GM19463 (cell line): ENCODE results near the gene SCLY.

ENCODE experiments used
- ATAC-seq: cut with Tn5 transposase; IDR thresholded peaks from one replicate; pipeline ENCODE4 v1.9.1; 2021; ENCODE audit warnings: mild to moderate bottlenecking, moderate library complexity; ENCODE audit not compliant: unreplicated experiment

Gene SCLY

DNA sequence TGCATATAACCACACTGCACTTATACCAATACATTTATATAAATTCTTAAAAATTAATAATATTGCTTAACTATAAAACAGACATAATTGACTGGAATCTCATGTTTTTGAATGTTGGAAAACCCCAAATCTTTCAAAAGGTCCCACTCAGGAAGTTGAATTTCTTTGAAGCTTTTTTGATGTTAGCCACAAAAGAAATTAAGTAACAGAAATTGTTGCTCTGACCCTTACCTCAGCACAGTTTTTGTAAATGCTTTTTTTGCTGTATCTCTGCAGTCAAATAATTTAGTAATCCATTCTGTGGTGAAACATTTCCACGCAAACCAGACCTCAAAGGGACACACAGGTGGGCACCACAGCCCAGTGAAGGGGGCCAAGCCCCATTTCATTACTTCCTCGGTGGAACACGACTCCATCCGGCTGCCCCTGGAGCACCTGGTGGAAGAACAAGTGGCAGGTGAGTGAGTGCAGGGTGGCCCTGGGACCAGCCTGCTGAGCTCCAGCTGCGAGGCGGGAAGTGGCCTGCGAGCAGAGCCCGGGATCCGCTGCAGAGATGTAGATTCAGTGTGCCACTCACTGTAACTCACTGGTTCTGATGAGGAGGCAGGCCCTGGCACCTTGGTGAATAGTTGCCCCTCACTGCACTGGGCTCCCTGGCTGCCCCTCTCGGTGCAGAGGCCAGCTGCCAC is 8.4 kb downstream of the SCLY start:
- ATAC-seq, result no peak

DNA sequence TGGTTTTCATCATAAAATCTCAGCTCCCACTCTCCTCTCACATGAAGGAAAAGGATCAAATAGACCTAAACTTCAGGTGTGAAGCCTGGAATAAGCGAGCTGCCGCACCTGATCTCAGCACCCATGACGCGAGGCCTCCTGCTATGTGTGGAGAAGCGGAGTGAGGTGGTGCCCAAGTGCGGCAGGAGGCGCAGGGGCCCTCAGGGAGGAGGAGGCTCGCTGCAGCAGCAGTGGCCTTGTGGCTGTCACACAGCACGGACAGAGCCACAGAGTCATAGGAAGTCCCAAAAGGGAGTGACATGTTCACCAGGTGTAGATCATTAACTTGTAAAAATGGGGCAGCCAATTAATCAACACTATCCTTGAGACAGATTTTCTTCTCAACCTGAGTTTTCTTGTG is 9.1 kb downstream of the SCLY start:
- ATAC-seq, result no peak

GRCh38 chr2:238075397-238075796 is 14.6 kb downstream of the SCLY start:
- no peak for ATAC-seq

GRCh38 chr2:238077292-238077691 is 16.5 kb downstream of the SCLY start:
- no peak for ATAC-seq

DNA sequence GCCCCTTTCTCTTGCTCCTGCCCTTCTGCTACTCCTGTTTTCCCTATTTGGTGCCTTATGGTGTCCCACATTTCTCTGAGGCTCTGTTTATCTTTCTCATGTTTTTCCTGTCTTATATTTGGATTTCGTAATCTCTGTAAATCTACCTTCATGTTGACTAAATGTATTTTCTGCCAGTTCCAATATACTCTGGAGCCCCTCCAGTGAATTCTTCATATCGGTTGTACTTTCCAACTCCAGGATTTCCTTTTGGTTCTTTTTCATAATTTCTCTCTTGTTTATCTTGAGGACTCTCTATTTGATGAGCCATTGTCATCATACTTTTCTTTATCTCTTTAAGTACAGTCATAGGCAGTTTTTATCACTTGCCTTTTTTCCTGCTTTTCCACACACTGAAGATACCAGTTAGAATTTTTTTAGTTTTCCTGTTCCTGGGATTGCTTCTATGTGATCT is 19.1 kb downstream of the SCLY start:
- no peak for ATAC-seq

DNA sequence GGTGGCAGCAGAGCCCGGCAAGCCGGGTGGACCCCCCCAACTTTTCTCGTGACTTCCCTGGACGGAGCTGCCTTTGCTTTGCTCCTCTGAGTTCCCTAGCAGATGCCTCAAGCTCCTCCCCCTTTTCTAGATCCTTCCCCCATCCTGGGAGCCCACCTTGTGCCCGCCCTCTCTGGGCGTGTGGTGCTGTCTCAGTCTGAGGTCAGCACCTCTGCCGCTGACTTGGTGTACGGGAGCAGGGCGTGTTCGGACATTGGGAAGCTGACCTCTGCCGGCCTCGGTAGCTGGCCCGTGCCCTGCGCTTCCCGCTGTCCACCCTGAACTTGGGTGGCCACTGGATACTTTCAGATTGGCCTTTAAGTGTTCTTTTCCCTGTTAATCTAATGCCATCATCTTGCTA is 19.7 kb downstream of the SCLY start:
- ATAC-seq, result no peak

DNA sequence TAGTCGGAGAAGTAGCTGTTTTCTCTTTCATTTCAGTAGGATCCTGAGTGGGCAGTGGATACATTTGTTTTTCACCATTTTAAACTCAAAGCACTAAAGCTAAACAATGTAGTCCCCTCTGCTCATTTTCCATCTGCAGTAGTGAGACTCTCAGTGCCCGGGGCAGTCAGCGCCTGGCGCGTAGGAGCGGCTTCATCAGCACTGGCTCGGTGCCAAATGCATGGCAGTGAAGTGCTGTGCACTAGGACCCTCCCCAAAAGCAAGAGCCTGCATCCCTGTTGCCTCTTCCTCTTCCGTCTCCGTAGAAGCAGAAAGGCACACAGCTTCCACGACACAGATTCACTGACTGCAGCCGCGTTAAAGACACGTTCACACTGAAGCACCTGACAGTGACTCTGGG is 20.3 kb downstream of the SCLY start:
- no peak for ATAC-seq

- ATAC-seq, result no peak
Measured at GRCh38 chr2:238081561-238081960, 20.8 kb downstream of the SCLY start.

GRCh38 chr2:238082151-238082550 is 21.4 kb downstream of the SCLY start:
- ATAC-seq, result no peak

- ATAC-seq, result no peak
Measured at GRCh38 chr2:238082827-238083226, 22.0 kb downstream of the SCLY start.

DNA sequence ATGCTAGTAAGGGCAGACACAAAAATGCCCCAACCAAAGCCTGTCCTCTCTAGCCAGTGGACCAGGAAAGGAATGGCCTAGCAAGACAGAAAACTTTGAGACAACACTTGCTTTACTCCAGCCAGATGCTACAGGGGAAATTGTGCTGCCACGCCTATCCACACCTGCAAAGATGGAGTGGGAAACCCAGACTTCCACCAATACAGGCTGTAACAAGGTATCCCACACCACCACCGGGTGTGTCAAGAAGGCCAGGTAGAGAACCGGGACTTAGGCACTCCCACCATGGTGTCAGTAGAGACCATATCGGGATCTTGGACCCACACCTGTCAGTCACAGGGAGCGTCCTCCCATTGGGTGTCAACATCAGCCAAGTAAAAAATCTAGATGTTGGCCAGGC is 23.1 kb downstream of the SCLY start:
- no peak for ATAC-seq

DNA sequence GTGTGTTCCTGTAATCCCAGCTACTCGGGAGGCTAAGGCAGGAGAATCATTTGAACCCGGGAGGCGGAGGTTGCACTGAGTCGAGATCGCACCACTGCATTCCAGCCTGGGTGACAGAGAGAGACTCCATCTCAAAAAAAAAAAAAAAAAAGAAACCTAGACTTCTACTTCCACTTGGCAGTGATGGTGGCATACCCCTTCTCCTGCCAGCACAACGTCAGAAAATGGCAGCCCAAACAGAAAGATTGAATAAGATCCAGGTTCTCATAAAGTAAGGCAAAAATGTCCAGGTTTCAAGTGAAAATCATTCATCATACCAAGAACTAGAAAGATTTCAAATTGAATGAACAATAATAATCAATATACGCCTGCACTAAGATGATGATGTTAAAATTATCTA is 24.0 kb downstream of the SCLY start:
- ATAC-seq, result no peak

DNA sequence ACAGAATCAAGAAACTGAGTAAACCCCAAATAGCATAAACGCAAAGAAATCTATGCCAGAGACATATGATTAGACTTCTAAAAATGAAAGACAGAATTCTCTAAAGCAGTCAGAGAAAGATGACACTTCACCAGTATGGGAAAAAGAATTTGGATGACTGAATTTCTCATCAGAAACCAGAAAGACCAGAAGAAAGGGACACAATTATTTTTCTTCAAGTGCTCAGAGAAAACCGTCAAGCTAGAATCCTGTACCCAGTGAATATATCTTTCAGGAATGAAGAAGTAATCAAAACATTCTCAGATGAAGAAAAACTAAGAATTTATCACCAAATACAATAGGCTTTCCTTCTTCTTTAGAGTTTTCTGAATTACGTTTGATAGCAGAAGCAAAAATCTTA is 25.1 kb downstream of the SCLY start:
- ATAC-seq, result no peak

DNA sequence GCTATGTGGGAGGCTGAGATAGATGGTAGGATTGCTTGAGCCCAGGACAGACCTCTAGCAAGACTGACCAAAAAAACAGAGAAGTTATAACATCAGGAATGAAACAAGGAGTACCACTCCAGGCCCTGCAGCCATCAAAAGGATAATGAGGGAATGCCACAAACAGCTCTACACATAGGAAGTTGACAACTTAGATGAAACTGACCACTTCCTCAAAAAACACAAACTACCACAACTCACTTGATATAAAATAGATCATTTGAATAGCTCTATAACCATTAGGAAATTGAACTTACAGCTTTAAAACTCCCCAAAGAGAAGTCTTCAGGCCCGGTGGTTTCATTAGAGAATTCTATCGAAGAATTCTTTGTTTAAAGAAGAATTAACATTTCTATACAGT is 26.4 kb downstream of the SCLY start:
- no peak for ATAC-seq

DNA sequence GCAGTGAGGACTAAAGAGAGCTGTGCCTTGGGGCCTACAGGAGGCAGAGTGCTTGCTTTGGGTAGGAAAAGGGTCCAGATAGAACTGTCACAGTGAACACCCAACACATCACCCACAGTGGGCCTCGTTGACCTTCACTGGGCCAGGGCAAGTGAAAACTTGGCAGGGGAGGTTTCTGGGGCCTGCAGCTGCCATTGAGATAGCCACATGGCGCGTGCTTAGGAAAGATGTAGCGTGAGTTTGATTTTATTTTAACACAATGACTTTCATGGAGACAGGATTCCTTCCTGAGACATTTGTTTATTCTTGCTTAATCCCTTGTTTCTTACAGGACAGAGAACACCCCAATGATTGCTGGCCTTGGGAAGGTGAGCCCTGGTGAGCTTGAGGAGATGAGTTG is 30.1 kb downstream of the SCLY start:
- ATAC-seq, result no peak

DNA sequence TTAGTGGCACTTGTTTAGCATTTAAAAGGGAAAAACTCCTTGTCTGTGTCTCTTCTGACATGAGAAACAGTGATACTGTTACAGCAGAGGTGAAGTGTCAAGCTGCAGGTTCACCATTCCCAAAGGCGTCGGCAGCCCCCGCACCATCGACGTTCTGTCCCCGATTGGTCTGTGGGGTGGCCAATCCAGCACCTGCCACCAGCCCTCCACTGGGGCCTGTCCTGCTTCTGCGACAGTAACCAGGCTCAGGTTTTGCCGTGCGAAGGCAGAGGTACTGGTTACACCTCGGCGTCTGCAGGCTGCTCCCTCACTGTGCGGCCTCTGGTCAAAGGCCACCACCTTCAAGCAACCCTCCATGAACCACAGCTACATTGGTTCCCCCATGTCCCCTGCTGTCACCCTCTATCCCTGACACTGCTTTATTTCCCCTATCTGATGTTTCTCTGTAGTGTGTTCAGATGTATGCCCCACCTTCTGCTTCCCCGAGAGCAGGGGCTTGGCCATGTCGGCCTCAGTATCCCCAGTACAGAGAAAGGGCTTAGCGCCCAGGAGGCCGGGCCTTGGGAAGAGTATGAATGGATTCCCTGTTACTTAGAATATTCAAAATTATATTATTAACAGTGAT is 30.7 kb downstream of the SCLY start:
- ATAC-seq, result no peak

DNA sequence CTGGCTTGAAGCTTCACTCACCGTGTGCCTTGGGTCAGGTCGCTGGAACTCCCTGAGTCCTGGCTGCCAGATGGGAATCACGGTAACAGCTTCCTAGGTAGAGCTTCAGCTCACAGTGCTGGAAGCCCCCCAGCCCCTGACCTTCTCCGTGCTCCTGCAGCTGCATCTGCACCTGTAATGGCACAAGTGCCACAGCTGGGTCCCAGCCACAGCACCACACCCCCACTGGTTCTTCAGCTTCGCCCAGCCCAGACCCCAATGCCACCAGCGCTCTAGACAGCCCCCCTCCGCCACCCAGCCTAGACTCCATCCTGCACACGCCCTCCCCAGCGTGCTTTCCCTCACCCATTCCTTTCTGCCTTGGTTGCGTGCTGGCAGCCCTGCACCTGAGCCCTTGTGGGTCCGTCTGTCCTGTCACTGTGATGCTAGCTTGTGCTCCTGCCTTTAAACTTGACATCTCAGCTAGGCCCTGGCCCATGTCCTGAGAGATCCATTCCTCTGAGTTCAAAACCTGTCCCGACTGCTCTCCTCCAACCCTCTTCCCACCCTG is 31.8 kb downstream of the SCLY start:
- ATAC-seq, result no peak

GRCh38 chr2:238093181-238094140 is 32.7 kb downstream of the SCLY start:
- ATAC-seq, result no peak

DNA sequence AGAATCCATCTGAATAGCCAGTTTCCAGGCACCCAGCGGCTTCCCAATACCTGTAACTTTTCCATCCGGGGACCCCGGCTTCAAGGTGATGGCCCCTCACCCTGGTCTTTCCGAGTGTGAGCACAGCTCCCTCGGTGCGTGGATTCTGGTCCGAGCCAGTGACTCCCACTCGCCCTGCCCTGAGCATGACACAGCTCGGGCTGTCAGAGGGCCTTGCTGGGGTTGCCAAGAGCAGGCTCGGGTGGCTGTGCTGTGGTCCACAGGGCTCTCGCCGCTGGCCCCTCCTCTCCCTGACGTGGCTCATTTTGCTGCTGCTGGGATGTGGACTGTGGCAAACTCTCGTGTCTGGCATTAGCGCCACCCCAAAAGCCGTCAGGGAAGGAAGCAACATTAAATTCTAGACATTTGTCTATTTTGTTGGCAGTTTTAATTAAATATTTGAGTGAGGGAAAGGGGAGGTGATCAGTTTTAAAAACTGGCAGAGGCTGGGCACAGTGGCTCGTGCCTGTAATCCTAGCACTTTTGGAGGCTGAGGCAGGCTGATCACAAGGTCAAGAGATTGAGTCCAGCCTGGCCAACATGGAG is 33.7 kb downstream of the SCLY start:
- ATAC-seq, result no peak

DNA sequence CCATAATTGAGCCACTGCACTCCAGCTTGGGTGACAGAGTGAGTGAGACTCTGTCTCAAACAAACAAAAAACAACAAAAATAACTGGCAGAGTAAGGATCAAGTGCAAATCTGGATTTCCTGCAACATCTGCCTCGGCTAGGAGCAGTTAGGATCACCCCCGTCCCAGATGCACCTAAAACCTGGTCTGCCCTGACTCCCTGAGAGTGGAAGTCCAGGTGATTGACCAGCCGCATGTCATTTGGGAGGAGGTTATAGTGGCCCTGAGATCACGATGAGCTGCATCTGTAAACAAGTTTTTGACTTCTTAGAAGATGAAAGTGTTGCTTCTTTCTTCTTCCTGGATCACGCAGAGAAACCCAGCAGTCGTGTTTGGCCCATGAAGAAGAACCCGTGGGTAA is 34.3 kb downstream of the SCLY start:
- ATAC-seq, result no peak
